GM21381 (cell line): ENCODE results near the gene SEMA3E.
"Not testable (repeated sequence)": the region's sequence is repeated elsewhere in the genome, so short reads cannot be mapped to it uniquely, and the experiment has no call there.

Experiments used
- ATAC-seq: cut with Tn5 transposase; IDR thresholded peaks from one replicate; pipeline ENCODE4 v1.9.1; 2021; ENCODE audit warnings: mild to moderate bottlenecking, moderate library complexity; ENCODE audit not compliant: unreplicated experiment

Gene SEMA3E

GRCh38 chr7:83494683-83495082, 154.3 kb downstream of the SEMA3E start:
- ATAC-seq = no peak

GRCh38 chr7:83492802-83493201, 156.1 kb downstream of the SEMA3E start:
- no peak for ATAC-seq

DNA sequence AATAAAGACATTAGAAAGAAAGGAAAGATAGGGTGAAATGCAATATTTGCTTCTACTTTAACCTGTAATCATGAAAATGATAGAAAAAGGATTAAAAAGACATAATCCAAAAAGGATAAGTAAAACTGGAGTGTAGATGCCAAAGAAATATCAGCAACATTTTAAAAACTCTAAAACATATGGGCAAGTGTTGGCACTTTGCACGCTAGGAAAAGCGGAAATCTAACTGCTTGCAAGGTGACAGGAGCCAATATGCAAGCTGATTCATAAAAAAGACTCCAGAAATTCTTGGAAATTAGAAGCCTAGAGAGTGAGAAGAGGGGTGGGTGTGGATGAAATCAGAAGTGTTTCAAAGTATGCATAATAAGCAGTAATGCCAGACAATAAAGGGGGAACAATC, 161.1 kb downstream of the SEMA3E start:
- ATAC-seq = no peak

DNA sequence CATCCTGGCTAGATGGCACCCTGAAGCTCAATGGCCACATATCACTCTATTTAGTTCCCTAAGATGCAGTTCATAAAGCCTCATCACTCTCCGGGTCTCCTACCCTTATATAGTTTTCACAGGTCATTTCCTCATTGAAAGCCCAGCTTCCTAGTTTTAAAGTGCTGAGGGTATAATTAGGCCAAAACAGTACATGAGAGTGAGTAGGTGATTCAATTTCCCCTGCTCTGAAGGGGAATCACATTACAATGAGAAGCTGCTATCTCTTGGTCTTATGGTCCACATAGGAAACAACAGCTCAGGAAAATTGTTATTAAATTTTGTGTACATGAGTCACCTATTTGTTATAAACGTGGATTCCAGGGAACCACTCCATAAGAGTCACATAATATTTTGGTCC, 162.0 kb downstream of the SEMA3E start:
- ATAC-seq = no peak

GRCh38 chr7:83486536-83486935, 162.4 kb downstream of the SEMA3E start:
- no peak for ATAC-seq

- no peak for ATAC-seq
Observed at GRCh38 chr7:83484826-83485225, 164.1 kb downstream of the SEMA3E start.

GRCh38 chr7:83484266-83484665, 164.7 kb downstream of the SEMA3E start:
- no peak for ATAC-seq

GRCh38 chr7:83478616-83479015, 170.3 kb downstream of the SEMA3E start:
- ATAC-seq = no peak

DNA sequence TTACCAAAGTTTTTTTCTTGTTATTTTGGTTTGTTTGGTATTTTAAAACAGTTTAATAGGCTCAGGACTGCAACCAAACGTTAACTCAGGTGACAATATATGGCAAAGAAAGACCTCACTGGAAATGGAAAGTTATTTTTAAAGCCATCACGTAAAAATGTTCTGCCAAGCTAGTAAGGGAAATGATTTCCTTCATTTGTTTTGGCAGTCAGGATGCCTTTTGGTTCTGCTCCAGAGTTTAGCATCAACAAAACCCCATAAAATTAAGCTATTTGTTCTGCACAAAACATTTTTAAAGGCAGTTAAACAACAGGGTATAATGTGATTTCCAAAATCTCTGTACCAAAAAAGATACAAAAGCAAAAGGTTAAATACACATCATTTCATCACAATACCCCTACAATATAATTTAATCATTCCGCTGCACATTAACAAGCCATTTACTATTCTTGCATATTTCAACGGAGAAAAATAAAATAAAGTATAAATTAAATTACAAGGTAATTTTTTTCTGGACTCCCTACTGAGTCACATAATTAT, 172.4 kb downstream of the SEMA3E start:
- ATAC-seq = no peak

GRCh38 chr7:83475420-83475819, 173.5 kb downstream of the SEMA3E start:
- ATAC-seq = no peak

GRCh38 chr7:83472376-83472775, 176.6 kb downstream of the SEMA3E start:
- ATAC-seq = no peak

DNA sequence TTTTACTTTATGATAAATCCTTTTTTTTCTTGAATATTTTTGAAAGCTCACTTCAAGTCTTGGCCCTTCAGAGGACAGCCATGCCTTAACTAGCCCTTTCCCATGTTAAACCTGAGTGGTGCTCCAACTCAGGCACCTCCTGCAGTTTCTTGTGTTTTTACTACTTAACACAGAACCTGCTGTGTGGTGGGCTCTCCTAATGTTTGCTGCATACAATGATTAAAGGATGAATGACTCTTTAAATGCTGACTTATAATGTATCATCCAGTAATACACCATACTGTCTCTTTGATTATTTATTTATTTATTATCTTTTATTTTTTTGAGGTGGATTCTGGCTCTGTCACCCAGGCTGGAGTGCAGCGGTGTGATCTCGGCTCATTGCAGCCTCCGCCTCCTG, 179.4 kb downstream of the SEMA3E start:
- no peak for ATAC-seq

DNA sequence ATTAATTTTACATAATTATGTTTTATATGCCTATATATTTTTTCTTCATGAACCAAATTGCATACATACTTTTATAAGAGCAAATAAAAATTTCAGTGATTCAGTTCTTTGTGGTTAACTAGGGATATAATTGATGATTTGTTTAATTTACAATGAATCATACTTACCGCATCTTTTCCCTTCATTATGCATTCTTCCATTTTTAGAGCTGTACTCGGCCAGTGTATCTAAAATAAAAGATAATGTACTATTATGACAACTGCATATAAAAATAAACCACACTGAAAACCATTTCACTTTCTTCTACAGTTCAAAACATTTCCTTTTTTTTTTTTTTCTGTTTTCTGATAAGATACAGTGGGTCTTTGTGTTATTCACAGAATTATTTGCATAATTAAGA, 179.9 kb downstream of the SEMA3E start:
- ATAC-seq = no peak

- peak; percentile 66 for ATAC-seq
Observed at GRCh38 chr7:83468251-83468739, 180.6 kb downstream of the SEMA3E start.

- no peak for ATAC-seq
Observed at GRCh38 chr7:83467493-83467892, 181.4 kb downstream of the SEMA3E start.

- ATAC-seq = no peak
Observed at GRCh38 chr7:83466956-83467355, 182.0 kb downstream of the SEMA3E start.

- ATAC-seq = no peak
Observed at GRCh38 chr7:83466187-83466923, 182.6 kb downstream of the SEMA3E start.

- ATAC-seq = no peak
Observed at GRCh38 chr7:83465643-83466042, 183.3 kb downstream of the SEMA3E start.

- not testable (repeated sequence) for ATAC-seq
Observed at GRCh38 chr7:83461820-83462219, 187.1 kb downstream of the SEMA3E start.

GRCh38 chr7:83459930-83460653, 188.8 kb downstream of the SEMA3E start:
- ATAC-seq = not testable (repeated sequence)

GRCh38 chr7:83459101-83459929, 189.6 kb downstream of the SEMA3E start:
- ATAC-seq = not testable (repeated sequence)
